GM18870 (cell line): ENCODE measurements around the gene CCT5.
"Not testable (repeated sequence)": the region's sequence is repeated elsewhere in the genome, so short reads cannot be mapped to it uniquely, and the experiment has no call there.

Source experiments
- ATAC-seq: cut with Tn5 transposase; IDR thresholded peaks from one replicate; pipeline ENCODE4 v1.9.1; 2021; ENCODE audit warnings: moderate library complexity; ENCODE audit not compliant: unreplicated experiment

CCT5 gene

DNA sequence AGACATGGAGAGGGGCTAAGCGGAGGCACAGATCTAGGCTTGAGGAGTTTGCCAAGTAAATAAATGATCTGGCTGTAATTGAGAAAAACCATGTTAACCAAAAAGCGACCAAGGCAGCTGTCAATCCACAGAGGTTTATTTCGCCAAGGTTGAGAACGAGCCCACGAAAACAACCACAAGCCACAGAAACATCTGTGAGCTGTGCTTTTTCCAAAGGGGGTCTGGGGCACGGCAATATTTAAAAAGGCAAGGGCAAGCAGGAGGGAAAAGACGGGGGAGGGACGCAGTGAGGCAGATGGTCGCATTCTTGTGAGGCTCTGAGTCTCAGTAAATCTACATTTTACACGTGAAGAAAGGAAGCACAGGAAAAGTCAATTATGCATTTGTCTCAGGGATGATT is 25.4 kb downstream of the CCT5 start:
- ATAC-seq = no peak

DNA sequence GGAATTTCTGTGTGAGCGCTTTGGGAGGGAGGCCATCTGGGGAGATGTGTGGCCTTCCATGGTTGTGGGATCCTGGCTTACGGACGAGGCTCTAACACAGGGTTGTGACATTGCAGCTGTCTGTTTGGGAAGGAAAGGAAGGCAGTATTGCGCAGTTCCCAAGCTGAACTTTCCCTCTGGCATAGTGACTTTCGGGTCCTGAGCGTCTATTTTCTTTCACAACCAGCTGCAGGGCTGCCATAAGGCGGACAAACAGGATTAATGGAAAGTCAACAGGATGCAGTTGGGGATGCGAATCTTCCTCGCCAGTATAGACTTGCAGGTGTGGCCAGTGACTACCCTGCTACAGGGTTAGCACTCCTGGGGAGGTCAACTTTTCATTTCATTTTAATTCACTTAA is 25.9 kb downstream of the CCT5 start:
- no peak for ATAC-seq

DNA sequence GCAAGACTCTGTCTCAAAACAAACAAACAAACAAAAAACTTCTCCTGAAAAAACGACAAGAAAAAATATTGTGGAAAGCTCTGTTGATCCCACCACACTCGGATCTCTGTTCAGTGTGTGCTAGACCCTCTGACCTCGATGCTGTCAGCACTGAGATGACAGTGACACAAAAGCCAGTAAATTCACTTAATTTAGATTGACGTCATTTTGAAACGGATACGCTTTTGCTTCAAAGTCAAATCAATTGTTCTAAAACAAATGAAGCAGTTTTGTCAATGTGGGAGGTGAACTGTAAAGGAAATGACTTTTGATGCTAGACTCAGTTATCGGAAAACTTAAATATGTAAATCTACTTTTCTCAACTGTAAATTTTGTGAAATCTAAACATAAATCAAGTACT is 26.6 kb downstream of the CCT5 start:
- ATAC-seq = no peak

DNA sequence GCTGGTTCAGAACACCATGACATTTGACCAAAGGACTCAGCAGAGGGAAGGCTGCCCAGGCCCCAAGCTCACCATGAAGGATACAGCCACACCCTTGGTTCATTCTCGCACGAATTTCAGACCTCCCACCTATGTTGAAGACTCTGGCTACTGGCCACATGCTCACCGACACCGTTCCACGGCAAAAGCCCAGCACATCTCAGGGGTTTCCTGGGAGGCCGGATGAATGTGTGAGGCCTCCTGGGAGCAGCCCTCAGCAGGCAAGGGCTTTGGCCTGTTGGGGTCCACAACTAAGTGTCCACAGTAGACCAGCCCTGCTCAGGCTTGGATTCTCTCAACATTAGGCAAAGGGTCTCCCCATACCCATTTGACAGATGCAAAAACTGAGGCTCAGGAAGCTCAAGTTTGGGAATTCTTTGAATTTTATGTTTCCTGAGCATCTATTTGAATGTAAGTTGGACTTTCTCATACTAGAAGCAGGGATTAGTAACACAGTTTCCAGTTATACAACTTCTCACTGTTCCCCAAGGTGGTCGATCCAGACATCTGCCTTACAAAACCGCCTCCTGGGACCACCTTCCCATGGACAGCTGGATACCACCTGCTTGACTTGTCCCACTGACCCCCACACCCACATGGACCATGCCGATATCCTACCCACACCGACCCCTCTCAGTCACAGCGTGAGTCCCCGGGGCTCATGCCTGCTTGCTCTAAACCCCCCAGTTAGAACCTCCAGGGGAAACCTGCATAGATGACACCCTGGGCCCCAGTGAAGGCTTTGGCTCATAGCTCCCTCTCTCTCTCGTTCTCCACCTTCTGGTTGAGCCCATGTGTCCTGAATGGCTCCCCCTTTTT is 27.9 kb downstream of the CCT5 start:
- no peak for ATAC-seq

DNA sequence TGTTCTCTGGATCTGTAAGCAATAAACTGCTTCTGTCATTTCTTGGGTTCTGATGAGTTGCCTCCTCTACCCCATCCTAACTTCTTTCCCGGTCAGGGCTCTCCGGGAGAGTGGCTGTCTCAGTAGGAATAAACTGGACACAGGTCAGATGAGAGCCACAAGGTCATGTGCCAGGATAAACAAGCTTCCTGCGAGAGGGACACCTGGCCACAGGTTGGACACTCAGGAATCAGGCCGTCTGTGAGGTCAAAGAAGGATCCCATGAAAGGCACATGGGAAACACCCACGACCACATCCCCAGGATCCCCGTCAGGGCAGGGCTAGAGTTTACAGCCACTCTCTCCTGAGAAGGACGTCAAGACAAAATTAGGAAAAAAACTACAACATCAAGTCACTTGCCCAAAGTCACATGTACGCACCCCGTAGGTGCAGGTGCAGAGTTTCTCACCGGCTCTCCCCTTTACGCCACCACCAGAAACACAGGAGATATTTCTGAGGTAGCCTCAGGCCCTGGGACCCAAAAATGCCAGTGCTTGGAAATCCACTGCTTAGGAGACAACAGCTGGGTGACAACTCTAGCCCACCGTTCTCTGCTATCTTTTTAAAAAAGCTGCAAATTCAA is 28.7 kb downstream of the CCT5 start:
- ATAC-seq = no peak

DNA sequence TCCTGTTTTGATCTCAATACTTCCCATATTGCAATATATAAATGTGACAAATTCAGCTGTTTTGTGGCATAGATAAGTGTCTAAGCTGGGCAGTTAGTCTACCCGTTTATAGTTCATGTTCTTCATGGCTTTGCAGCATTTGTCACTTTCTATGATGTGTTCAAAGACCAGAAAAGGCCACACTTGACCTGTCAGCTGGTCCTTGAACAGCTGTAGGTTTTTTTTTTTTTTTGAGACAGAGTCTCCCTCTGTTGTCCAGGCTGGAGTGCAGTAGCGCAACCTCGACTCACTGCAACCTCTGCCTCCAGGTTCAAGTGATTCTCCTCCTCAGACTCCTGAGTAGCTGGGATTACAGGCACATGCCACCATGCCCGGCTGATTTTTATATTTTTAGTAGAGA is 29.2 kb downstream of the CCT5 start:
- no peak for ATAC-seq

DNA sequence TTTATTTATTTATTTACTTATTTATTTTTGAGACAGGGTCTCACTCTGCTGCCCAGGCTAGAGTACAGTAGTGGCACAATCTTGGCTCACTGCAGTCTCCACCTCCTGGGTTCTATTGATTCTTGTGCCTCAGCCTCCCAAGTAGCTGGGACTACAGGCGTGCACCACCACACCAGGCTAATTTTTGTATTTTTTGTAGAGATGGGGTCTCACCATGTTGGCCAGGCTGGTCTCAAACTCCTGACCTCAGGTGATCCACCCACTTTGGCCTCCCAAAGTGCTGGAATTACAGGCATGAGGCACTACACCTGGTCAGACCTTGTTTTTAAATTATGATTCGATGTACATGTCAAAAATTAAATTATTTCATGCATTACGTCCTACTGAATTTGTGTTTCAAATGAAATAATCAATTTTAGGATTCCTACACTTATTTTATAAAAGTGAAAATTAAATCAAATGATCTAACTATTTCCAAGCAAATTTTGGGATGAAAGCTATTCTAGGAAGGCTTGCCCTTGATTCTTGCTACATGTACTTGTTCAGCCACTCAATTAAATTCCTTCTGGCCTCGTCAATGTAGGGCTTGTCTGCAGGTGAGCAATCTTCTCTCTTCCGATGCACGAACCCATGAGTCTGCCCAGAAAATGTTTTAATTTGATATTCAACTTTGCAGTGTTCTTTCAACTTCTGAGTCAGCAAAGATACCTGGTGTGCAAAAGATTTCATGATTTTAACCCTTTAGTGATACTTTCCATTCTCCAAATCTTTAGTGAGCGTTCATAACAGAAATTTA is 30.0 kb downstream of the CCT5 start:
- no peak for ATAC-seq

DNA sequence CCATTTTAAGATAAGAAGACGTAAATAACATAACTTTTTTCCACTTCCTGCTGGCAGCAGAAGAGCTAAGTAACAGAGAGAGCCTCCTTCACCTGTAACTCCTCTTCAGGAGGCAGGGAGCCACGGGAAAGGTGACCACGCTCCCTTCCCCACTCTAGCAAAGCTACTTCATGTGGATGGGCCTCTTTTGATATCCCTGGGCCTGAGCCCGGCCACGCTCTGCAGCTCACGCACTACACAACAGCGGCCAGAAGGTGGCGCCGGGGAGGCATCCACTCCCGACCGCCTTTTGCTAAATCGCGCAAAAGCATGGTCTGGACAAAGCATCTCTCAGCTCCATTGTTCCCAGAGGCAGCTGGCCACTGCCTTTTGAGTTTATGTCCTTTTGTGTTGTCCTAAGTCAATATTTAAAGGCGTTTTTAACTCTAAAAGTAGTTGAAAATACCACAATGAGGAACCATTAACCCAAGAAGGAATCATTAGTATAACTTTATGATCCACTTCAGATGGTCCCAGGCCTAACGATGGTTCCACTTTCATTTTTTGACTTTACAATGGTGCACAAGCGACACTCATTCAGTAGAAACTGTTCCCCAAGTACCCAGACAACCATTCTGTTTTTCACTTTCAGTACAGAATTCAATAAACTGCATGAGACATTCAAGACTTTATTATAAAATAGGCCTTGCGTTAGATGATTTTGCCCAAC is 34.0 kb downstream of the CCT5 start:
- ATAC-seq = peak; percentile 82

DNA sequence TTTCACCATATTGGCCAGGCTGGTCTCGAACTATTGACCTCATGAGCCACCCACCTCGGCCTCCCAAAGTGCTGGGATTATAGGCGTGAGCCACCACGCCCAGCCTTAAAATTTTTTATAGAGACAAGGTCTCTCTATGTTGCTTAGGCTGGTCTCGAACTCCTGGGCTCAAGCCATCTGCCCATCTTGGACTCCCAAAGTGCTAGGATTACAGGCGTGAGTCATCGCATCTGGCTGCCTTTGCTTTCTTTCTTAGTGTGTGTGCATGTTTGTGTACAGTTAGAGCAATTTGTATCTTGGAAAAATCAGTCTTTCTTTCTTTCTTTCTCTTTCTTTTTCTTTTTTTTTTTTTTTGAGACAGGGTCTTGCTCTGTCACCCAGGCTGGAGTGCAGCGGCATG is 35.3 kb downstream of the CCT5 start:
- ATAC-seq = not testable (repeated sequence)

DNA sequence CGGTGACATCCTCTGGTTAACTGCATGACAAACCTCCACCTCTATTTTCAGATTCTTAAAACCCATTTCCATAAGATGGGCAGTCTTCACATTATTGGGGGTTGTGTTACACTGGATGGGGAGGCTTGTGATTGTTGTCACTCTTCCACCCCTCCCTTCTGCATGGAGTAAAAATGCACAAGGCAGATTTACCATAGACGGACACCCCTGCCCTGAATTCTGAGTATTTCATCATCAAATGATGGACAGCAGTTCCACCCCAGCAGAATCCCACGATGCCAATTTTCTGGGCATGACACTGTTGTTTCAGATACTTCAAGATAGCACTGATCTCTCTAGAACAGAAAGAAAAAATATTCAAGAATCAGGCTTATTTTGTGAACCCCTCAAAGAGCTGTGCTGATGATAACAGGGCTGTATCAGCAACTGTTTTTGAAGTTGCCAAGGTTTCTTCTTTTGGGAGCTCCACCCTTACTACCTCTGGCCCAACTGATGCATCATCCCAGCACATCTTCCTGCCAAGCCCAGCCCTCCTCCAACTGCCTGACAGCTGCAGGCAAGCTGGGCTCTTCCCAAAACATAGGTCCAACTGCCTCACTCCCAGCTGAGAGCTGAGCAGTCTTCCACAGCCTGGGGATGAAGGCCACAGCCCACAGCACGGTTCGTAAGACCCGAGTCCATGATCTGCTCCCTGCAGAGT is 36.2 kb downstream of the CCT5 start:
- ATAC-seq = no peak

DNA sequence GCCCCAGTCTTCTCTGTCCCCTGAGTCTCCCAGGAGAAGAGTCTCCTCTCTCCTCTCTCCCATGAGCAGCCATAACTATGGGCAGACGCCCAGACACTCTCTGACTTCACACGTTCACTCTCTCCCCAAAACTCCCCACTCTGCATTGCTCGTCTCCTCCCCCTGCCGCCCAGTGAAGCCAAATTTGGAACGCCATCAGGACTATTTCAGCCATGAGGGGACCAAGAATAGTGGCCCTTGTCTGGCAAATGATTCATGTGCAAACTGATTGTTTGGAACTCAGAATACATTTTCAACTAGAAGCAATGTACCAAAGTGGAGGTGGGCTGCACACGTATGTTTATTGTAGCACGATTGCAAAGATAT is 36.8 kb downstream of the CCT5 start:
- ATAC-seq = no peak

DNA sequence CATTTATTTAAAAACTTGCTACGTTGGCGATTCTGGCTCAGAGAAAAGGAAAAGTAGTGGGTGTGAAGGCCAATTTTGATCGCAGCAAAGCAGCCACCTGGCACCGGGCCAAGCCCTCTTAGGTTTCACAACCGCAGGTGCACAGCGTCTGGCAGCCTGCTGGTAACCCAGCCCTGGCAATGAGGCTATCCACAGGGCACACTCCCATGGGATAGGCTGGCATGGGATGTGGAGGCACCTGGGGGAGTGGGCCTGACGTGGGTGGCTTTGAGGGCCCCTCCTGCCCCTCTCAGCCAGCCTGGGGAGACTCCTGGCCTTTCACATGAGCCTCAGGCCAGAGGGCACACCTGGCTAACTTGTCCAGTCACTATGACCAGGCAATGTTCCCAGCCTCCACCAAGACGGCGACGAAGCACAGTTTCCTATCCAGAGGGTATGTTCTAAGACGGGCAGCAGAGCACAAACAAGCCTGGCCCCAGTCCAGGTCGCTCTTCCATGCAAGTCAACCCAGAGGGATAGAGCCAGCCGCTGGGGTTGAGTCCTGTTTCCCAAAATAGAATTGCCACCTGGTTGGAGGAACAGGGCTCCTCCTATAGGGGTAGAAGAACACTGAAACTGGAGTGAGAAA is 38.6 kb downstream of the CCT5 start:
- peak; percentile 40 for ATAC-seq

DNA sequence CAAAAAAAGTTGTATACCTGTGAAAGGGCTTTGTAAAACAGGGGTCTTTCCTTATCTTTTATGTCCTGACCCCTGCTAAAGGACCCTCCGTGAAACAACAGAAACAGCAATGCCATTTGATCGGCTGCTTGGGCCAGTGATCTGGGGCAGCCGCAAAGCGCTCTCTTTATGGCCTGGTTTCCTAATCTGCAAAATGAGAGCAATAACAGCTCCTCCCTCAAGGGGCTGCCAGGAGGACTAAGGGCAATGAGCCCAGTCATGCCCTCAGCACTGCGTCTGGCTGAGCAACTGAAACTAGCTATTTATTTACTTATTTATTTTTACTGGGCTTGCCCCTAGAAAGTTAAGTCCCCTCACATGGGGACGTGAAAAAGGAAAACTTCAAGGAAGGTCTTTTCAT is 39.3 kb downstream of the CCT5 start:
- ATAC-seq = no peak

DNA sequence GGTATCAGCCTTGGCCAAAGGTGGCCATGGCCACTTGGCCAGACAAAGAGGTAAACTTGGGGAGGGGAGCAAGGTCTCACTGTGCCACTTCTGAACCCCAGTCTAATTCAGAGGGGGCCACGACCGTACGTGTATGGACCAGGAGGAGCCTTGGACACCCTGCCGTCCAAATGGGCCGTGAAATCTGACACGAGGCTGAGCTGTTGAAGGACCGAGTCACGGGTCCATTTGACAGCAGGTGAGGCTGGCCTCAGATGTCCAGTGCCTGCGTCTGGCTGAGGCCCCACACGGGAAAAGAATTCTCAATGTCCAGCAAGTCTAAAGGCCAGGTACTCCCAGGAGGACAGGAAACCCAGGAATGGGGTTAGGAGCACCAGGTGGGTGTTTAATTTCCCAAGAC is 39.9 kb downstream of the CCT5 start:
- ATAC-seq = no peak

DNA sequence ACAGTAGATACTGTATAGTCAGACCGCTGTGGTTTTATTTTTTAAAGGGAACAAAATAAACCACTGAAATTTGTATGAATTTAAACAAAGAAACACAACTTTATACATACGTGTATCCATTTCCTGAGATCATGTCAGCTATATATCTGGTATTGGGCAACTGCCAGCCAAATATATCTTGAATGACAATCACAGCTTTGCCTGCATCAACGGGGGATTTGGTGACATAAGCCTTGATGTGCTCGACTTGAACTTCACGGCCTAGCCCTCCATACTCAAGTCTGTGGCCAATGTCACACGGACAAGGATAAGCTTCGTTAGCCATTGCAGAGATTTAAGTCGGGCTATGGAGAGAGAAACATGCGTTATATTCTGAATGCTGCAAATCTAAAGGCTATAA is 40.4 kb downstream of the CCT5 start:
- ATAC-seq = no peak

DNA sequence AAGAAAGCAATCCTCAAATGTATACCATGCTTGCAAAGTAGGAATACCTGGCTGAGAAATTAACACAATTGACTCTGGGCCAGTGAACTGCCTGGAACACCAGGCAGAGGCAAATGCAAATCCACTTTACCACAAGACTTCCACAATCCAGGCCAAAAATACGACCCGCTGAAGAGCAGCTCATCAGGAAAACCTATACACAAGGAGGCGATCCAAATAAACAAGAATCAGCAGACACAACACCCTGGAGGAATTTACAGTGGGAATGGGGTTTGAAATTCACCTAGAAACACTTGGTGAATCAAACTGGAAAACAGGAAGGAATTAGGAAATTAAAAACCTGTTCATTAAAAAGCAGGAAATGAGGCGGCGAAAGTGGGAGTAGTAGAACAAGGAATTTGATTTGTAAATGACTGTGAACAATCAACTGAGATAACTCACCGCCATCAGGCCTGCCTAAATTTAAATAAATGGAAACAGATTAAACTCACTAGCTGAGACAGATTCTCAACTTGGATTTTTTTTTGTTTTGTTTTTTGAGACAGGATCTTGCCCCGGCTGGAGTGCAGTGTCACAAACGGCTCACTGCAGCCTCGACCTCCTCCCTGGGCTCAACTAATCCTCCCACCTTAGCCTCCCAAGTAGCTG is 41.7 kb downstream of the CCT5 start:
- ATAC-seq = no peak

DNA sequence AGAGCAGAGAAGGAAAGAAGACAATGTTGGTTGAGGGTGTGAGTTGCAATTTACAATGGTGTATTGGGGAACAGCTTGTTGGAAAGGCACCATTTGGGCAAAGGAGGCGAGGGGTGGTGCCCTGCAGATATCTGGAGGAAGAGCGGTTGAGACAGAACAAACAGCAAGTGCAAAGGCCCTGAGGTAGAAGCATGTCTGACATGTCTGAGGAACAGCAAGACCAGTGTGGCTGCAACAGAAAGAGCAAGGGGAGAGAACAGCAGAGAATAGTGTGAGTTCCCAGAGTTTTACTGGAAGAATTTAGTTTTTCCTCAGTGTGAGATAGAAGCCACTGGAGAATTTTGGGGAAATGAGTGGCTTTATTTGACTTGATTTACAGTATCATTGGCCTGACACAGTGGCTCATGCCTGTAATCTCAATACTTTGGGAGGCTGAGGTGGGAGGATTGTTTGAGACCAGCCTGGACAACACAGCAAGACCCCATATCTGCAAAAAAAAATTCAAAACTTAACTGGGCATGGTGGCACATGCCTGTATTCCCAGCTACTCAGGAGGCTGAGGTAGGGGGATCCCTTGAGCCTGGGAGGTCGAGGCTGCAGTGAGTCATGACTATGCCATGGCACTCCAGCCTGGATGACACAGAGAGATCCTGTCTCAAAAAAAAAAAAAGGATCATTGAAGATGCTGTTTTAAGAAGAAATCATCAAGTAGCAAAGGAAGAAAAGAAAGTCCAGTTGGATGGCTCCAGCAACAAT is 44.0 kb downstream of the CCT5 start:
- ATAC-seq = no peak

DNA sequence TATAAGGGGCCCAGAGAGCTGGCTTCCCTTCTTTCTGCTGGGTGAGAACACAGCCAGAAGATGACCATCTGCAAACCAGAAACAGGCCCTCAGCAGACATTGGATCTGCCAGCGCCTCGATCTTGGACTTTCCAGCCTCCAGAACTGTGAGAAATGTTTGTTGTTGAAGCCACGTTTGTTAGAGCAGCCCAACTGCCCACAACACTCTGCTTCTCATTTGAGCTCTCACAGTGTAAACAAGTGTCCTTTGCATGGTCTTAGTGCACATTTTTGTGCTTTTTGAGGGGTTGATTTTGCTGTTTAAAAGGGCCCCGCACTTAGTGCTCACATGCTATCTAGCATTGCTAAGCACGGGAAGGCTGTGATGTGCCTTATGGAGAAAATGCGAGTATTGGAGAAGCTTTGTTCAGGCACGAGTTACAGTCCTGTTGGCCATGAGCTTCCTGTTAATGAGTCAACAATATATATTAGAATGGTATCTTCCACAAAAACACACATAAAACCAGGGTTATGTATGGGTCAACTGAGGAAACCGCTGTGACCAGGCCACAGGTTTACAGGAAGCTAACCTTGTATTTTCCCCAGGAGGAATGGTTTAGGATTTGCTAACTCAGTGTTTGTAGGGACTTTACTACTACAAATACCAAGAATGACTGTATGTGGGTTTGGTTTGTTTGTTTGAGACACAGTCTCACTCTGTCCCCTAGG is 45.7 kb downstream of the CCT5 start:
- no peak for ATAC-seq
